GM12875 (cell line): ENCODE results near the gene EAF1.
"Not testable (repeated sequence)": the region's sequence is repeated elsewhere in the genome, so short reads cannot be mapped to it uniquely, and the experiment has no call there.

Experiments
- H3K4me3 ChIP-seq: one replicate; pipeline ENCODE4 v1.5.1; 2011; ENCODE audit warnings: low read depth, low read length, control low read depth
- TF ChIP-seq, protein P1 (sequence below): IDR thresholded peaks from 2 replicates; pipeline ENCODE4 v1.5.1; 2011; ENCODE audit warnings: low read depth, mild to moderate bottlenecking, control low read depth, inconsistent platforms, low read length, moderate library complexity, borderline replicate concordance; ENCODE audit not compliant: insufficient read depth

The EAF1 gene

DNA sequence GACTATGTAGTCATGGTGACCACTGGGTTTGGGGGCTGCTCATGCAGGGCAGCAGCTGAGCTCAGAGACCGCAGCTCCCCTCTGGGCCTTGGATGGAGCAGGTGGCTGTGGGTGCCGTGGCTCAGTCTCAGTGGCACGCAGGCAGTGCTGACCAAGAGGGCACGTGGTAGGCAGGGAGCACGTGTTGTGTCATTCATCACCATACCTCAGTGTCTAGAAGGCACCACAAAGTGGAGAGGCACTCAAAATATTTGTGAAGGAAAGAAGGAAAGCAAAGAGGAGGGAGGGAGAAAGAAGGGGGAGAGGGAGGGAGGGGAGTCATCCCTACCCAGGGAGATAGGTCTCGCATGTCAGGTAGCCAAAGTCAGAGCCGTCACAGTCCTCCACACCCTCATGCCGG, 26.1 kb downstream of the EAF1 start:
- no peak overlapping the region for H3K4me3 ChIP-seq
- TF ChIP-seq, protein P1, sequence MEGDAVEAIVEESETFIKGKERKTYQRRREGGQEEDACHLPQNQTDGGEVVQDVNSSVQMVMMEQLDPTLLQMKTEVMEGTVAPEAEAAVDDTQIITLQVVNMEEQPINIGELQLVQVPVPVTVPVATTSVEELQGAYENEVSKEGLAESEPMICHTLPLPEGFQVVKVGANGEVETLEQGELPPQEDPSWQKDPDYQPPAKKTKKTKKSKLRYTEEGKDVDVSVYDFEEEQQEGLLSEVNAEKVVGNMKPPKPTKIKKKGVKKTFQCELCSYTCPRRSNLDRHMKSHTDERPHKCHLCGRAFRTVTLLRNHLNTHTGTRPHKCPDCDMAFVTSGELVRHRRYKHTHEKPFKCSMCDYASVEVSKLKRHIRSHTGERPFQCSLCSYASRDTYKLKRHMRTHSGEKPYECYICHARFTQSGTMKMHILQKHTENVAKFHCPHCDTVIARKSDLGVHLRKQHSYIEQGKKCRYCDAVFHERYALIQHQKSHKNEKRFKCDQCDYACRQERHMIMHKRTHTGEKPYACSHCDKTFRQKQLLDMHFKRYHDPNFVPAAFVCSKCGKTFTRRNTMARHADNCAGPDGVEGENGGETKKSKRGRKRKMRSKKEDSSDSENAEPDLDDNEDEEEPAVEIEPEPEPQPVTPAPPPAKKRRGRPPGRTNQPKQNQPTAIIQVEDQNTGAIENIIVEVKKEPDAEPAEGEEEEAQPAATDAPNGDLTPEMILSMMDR: no peak

DNA sequence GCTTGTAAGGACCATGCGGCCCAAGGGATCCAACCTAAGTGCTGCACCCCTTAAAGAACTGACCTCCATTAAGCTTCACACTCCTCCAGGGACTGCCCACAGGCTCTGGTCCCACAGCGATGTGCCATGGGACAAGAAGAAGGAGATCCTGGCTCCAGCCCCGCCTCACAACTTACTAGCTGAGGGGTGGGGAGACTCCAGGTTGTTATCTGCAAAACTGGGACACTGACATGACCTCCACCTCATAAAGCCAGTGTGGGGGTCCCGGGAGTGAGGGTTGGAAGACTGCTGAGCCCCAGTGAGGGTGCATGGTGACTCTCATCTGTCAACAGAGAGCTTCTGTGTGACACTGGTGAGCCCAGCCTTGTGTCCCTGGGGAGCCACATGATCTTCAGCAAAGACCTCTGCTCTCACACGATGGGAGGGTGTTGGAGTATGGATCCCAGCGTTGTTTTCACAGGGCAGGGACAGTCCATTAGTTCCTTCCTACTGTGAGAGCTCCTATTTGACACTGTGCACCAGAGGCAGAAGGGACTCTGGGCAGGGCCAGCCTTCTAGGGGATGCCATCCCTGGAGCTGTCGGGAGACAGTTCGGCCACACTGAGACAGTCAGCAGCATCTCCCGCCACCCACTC, 26.7 kb downstream of the EAF1 start:
- TF ChIP-seq, protein P1: no peak
- no peak overlapping the region for H3K4me3 ChIP-seq

DNA sequence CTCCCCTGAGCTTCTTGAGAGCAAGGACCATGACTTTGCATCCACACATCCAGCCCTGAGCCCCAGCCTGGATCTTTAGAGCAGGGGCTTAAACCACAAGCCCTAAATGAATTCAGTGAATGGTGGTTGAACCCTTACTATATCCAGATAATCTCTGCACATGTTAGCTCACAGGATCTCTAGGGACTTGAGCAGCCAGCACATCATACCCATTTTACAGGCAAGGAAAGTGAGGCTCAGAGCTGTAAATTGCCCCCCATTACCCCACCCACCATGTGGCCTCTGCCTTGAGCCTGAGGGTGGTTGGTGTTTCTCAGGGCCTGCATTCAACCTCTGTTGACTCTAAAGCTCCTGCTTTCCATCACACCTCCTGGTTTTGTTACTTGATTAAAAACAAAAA, 27.6 kb downstream of the EAF1 start:
- TF ChIP-seq, protein P1: no peak

DNA sequence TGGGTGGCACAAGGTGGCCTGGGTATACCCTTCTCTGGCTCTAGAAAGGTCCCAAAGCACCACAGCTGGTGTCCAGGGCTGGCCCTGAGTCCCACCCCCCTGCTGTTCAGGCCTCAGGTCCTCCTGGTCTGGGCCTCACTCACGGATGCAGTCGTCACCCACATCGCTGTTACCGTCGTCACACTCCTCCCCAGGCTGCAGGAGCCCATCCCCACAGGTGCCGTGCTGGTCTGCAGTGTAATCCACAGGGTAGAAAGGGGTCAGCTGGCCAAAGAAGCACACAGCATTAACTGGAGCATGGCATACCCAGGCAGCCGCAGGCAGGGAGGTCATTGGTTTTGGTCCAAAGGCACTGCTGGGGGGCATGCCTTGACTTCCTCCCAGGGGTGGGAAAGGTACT, 28.4 kb downstream of the EAF1 start:
- H3K4me3 ChIP-seq: no peak overlapping the region
- TF ChIP-seq, protein P1: no peak

More for the DNA sequence above, 27.6 kb downstream of the EAF1 start:
- H3K4me3 ChIP-seq: no peak overlapping the region

DNA sequence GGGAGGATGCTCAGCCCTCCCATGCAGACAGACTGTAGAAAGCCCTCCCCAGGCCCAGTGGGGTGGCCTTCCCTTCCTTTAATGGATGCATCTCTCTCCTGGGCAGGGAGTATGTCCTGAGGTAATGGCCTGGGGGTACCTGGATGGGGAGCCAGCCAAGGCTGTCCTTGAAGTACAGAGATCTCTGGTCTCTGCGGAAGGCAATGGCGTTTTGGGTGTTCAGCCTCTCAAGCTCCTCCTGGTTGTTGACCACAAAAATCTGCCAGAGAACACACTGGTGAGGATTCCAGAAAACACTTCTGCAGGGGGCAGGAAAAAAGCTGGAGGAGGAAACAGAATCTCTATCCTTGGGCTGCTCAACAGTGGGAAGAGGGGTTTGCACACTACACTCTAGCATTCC, 28.9 kb downstream of the EAF1 start:
- TF ChIP-seq, protein P1: no peak
- no peak overlapping the region for H3K4me3 ChIP-seq

DNA sequence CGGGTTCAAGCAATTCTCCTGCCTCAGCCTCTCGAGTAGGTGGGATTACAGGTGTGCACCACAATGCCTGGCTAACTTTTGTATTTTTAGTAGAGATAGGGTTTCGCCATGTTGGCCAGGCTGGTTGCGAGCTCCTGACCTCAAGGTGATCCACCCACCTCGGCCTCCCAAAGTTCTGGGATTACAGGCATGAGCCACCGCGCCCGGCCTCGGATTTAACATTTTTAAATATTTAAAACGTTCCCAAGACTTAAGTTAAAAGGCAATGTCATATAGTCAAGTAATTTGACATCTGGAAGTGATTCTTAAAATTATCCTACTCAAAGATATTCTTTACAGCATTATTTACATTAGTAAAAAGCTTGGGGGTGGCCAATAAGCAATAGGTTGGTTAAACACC, 29.5 kb downstream of the EAF1 start:
- not testable (repeated sequence) for H3K4me3 ChIP-seq

DNA sequence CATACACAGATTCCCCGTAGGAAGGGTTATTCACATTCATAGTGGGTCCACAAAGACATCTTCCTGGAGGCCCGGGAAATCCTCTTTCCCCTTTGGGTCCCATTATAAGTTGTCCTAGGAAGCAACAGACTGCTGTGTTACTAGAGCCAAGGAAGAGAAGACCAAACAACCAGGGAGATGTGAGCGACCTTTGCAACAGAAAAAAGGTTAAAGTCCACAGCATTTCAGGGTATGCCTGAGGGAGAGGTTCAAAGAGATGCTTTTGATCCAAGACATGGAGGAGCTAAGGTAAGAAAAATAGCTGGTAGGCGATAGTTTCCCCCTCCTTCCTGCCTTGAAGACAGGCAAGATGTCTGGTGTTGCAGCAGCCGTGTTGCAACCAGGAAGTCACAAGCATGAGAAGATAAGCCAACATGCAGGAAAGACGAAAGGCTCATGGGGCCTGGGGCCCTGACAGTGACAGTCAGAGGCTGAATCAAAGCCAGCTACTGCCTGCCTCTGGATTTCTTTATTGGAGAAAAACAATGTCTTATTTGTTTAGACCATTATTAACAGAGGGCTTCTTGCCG, 30.9 kb downstream of the EAF1 start:
- TF ChIP-seq, protein P1: no peak
- no peak overlapping the region for H3K4me3 ChIP-seq
